Activated CD8-positive, alpha-beta memory T cell treated with anti-CD3 and anti-CD28 coated beads, Interleukin-2, amount 50 U/mL, for 24 hours (primary cell): Measurements from ENCODE around the gene RNASET2.
"Not testable (repeated sequence)": the region's sequence is repeated elsewhere in the genome, so short reads cannot be mapped to it uniquely, and the experiment has no call there.

Experiments used
- DNase-seq: peaks from one replicate; pipeline ENCODE4 v3.0.0-alpha.2; 2020; ENCODE audit errors: extremely low read depth

Gene RNASET2

DNA sequence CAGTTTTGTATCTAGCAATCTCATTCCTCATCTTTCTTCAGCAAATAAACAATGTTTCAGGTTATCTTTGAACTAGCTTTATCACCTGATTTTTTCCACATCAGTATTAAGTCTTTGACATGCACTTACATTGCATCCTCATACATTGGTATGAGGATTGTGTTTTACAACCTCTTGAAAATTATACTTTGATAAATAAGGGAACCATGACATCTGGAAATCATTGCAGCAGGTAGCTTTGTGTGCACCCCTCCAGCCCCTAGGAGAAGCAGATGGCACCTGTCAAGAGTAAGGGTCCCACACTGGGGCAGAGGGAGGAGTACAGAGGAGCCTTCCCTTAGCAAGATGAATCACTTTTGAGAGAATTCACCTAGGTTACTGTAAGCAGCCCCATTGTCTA lies 13.7 kb upstream of the RNASET2 start:
- DNase-seq = no peak

DNA sequence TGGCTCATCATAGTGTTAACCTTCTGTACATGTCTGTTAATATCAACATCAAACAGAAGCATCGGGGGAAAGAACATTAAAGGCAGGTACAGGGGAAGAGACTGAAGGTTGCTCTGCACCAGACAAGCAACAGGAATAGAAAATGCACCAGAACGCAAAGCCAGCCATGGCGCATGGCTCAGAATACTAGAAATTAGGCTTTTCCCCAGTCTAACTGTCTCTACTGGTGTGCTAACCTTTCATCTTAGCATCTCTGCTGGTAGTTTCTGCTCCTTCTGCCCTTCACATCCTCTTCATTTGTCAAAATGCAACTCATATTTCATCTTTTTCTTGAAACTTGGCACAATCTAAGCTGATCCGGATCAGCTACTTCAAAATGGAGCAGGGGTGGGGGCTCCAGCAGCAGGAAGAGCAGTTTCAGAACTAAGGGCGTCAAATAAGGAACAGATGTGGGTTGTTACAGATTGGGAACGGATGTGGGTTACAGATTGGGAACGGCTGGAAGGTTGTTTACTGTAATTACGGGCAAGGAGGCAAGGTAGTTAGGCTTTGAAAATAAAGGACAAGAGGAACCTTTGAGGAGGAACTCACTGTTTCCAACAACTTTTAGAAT lies 13.1 kb upstream of the RNASET2 start:
- no peak for DNase-seq

DNA sequence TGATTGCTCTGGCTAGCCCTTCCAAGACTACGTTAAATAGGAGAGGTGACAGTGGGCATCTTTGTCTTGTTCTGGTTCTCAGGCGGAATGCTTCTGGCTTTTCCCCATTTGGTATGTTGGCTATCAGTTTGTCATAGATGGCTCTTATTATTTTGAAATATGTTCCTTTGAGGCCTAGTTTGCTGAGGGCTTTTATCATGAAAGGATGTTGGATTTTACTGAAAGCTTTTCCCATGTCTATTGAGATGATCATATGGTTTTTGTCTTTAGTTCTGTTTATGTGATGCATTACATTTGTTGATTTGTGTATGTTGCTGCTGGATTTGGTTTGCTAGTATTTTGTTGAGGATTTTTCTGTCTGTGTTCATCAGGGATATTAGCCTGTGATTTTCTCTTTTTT lies 9.9 kb upstream of the RNASET2 start:
- no peak for DNase-seq

DNA sequence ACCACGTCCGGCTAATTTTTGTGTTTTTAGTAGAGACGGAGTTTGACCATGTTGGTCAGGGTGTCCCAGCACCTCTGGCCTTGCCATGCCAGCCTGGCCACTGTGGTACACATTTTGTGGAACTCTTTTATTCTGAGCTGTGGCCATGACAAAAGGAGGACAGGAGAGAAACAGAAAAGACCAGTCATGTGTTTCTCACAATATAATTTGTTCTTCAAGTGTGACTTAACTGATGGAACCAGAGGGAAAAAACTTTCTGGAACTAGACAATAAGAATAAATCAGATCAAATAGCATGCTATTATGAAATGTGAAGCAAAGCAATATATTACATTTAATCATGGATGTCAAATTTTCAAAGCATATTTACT lies 4.2 kb upstream of the RNASET2 start:
- no peak for DNase-seq

DNA sequence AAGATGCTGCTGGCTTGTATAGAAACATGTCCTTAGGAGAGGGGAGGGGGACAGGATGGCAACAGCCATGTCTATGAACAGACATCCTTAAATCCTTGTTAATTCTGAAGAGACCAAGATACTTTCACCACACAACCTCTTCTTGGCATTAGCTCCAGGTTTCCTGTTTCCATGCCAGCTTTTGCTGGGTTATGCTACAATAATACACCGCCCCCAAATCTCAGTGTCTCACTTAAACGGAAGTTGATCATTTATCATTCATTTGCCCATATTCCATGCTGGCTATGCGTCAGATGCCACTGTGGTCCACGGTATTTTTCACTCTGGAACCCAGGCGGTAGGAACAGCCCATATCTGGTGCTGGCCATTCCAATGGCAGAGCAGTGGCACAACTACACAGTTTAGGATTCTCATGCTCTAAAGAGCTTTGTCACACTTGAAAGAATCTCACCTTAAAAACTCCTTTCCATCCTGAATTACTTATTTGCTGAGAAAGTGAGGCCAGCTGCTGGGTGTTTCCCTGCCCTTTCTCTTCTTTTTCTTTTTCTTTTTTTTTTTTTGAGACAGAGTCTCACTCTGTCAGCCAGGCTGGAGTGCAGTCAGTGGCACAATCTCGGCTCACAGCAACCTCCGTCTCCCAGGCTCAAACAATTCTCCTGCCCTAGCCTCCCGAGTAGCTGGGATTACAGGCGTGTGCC lies 3.7 kb upstream of the RNASET2 start:
- no peak for DNase-seq

DNA sequence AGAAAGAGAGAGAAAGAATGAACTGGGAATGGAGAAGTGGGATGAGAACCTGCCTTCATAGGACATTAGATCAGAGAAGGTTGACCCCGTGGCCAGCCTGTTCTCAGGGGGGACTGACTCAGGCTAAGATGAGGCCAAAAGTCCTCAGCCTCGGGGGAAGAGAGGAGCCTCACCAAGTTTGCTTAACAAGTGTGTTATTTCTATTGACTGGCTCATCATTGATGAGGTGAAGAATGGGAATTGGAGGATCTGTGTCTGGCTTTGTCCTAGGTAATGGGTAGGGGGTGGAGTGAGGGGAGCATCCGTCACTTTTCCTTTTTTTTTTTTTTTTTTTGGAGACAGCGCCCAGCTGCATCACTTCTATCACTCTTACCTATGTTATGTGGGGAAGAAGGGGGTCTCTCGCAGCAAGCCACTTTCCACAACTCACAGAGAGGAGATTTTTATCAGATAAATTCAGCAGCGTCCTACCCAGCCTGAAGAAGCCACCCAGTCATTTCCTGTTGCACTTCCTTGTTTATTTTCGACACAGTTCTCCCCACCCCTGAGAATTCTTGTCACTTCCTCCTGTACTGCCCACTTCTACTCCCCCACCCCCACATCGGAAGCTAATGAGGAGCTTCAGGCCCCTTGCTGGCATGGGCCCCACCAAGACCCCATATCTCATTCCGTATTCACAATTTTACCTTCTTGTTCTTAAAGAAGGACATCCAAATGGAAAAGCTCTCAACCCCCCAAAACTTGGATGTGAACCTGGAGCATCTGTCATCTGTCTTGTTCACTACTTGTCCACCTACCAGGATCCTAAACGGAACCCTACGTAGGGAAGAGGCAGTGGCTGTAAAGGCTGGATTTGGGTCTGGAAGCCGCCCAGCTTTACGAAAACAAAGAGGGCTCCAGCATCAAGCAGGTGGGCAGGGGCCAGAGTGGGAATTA lies 2.8 kb upstream of the RNASET2 start:
- DNase-seq = no peak

DNA sequence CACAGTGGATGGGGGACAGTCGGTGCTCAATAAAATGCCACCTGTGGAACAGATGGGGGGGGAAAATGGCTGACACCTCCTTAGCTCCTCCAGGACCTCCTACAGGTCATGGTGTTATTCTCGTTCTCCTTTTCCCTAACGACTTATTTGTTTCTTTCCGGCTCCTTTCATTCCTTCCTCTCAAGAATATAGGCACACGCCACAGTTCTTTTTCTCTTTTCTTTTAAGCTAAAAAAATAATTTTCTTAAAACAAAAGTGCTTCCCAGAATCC lies 1.4 kb upstream of the RNASET2 start:
- no peak for DNase-seq

DNA sequence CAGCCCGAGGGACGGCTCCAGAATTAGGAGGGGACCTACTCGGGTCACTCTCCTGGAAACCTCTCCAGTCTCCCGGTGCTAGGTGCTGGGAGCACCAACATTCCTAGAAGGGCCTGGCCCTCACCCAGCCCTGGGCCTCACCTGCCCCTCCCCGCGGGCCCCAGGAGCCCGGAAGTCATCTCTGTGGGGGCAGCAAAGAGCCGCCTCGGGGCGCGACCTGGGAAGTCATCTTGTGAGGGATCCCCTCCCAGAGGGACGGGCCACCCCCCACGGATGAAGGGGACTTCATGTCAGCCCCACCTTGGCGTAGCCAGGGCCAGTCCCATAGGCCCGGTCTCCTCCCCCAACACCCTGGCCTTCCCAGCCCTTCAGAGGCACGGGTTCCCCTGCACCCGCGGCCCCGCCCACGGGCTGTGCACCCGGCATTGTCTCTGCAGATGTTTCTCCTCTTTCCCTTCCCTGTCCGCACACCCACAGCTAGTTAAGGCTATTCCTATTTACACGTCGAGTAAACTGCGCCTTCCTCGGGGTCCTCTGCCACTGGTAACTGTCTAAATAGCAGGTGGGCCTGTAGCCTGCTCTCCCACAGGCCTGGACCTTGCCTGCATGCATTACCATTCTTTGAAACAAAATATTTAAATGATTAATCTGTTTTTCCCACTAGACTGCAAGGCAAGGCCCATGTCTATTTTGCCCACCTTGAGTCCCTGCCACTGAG lies 896 bp upstream of the RNASET2 start:
- no peak for DNase-seq

DNA sequence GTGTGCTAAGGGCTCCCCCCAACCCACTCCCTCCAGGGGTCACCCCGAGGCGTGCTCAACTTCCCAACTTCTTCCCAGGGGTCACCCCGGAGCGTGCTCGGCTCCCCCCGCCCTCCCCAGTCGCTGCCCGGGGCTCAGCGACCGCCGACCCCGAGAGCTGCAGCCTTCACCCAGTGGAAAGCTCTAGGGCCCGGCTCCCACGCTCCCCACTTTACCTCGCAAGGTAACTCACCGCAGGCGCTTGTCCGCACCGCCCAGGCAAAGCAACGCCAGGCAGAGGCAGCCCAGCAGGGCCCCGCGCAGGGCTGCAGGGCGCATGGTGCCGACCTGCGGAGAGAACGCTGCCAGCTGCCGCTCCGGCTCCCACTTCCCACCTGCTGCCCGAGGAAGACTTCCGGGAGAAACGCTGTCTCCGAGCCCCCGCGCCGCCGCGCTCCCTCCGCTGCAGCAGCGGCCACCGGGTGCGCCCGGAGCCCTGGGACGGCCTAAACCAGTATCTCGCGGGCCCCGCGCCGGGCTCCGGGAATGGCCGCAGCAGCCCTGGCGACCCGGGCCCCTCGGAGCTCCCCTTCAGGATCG lies 396 bp downstream of the RNASET2 start:
- DNase-seq = no peak

DNA sequence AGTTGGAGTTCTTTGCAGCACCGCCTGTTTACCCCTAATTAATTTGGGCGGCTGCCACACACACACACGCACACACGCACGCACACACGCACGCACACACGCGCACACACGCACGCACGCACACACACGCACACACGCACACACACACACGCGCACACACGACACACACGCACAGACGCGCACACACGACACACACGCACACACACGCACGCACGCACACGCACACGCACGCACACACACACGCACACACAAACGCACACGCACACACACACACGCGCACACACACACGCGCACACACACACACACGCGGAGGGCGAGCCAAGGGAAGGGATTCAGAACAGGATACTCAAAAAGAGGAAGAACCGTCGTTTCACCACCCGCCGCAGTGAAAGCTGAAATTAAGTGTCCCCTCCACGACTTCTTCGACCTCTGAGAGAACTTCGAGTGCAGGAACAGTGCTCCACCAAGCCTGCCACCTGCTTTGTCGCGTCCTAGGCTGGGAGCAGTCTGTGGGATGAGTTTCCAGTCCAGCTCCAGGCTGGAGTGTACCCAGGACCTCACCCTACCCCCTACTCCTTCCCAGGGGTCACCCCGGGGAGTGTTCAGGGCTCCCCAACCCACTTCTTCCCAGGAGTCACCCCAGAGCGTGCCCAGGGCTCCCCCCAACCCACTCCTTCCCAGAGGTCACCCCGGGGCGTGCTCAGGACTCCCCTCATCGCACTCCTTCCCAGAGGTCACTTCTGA lies 1.1 kb downstream of the RNASET2 start:
- no peak for DNase-seq

DNA sequence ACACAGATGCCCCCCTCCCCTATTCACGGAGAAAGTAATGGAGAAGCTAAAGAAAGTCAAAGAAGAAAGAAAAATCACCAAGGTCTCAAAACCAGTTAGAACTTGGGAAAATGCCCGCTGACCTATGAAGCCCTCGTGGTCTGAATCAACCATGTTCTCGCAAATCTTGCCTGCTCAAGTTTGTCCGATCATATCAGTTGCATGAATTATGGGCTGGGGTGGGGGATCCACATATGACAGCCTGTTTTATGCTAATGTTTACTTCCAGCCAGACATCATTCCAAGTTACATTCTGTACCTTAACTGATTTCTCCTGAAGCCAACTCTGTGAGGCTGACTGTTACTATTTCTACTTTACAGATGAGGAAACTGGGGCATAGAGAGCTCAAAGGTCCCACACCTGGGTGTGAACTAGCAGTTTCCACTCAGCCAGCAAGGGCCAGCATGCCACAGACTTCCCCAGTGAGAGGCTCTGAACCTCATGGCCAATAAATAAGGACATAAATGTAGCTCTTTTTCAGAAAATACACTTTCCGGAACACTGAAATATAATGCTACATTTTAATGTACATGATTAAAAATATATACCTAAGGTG lies 2.1 kb downstream of the RNASET2 start:
- DNase-seq = no peak

DNA sequence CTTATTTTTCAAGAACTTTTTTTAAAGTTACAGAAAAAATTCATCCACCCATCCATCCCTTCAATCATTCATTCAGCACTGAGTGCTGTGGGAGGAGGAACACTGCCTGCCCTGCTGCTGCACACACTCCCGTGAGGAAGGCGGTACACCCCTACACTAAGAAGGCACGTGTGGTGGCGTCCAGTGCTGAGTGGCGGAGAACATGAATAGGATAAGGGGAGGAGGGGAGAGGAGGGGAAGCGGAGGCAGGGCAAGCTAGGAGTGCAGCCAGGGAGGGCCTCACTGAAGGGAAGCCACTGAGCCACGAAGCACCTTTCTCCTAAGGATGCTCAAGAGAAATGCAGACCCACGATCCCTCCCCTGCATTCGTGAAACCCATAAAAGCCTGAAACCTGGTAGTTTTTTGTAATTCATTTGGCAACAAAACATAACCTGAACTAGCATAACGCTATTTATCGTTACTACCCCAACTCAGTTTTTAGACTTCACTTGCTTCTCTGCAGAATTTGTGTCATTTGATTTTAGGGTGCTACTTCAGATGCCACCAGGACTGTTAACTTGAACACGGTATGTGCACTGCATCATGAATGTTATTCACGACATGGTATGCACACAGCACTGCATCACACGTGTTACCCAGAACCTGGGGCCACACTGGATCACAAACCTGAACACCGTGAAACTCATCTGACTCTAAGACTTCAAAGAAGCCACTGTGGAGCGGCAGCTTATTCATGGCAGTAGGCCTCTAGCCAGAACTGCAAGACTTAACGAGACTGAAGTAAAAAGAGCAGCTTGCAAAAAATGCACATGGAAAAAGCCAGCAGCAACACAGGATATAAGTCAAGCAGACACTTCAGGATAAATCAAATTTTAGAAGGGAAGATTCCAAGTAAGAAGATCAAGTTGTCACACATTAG lies 3.5 kb downstream of the RNASET2 start:
- DNase-seq = no peak

DNA sequence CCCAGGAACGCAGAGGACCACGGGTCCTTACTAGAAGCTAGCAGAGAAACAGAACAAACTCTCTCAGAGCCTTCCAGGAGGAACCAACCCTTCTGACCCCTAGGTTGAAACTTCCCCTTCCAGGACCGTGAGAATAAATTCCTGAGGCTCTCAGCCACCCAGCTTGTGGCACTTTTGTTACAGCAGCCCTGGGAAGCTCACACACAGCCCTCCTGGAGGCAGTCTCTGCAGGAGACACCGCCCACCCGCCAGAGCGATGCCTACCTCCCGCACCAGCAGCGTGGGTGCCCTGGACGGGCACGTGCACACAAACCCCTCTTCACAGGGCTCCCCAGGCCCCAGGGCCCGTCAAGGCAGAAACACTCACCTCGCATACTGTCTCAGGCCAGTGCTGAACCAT lies 4.2 kb downstream of the RNASET2 start:
- no peak for DNase-seq

DNA sequence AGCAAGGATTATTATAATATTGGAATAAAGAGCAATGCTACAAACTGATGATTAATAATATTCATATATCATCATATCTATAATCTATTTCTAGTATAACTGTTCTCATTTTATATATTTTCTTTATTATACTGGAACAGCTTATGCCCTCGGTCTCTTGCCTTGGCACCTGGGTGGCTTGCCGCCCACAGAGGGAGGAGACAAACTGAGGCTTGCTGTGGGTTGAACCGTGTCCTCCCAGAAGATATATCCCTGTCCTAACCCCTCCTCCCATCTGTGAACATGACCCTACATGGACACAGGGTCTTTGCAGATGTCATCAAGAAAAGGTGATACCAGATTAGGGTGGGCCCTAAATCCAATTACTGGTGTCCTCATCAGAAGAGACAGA lies 4.7 kb downstream of the RNASET2 start:
- DNase-seq = no peak

DNA sequence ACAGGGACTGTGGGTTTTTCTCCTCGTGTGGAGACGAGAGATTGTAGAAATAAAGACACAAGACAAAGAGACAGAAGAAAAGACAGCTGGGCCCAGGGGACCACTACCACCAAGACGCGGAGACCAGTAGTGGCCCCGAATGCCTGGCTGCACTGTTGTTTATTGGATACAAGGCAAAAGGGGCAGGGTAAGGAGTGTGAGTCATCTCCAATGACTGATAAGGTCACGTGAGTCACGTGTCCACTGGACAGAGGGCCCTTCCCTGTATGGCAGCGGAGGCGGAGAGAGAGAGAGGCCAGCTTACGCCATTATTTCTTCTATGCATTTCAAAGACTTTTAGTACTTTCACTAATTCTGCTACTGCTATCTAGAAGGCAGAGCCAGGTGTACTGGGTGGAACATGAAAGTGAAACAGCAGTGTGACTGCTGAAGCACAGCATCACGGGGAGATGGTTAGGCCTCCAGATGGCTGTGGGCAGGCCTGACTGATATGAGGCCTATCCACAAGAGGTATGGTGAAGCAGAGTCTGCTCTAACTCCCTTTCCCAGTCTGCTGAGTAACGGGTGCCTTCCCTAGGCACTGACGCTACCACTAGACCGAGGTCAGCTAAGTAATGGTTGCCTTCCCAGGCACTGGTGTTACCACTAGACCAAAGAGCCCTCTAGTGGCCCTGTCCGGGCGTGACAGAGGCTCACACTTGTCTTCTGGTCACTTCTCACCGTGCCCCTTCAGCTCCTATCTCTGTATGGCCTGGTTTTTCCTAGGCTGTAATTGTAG lies 5.3 kb downstream of the RNASET2 start:
- peak; percentile 61 for DNase-seq

DNA sequence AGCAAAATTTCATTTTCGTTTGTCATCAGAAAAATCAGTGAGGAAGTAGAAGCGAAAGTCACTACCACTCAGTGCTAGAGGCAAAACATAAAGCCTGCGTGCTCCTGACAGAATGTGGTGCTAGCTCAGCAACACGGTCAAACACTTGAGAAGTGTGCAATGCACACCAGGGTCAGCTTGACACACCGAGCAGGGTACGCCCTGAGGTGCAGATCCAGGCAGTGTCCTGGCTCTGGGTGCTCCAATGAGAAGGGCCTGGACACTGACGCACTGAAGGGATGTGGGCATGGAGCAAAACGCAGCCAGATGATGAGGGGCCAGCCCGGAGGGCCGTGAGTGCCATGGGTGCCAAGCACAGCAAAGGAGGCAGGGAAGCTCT lies 5.9 kb downstream of the RNASET2 start:
- no peak for DNase-seq

DNA sequence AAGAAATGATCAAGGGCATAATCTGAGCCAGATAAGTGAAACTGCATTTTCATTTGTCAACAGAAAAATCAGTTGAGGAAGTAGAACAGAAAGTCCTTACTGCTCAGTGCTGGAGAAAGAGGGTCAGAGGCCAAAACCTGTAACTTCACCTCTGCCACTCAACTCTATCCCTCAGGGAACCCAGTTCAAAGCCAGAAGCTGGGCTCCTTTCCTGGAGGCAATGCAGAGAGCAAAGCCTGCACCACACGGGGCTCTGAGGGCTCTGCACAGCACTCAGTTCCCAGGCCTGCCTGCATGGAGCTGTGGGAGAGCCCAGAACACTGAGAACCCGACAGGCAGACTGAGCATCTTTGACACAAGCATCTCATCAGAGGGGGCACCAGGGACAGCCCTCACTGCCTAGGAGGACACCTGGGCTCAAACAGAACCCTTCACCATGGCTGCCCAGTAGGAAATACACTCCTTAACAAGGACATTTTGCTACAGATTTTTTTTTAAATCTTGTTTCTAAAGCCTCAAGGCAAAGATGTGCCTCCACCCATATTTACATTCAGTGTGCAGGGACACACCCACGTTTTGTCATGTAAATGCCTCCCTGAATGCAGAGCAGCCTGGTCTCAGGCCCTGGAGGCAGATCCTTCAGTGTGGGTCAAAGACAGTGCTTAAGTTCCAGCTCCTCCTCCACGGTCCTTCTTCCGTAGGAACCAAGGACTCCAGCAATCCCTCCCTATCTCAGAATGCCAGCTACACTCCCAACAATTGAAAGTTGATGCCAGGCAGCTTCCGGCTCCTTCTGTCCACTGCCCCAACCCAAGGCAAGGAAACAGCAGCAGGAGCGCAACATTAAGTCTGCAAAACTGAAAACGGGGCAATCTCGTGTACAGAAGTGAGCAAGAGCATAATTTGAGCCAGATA lies 6.6 kb downstream of the RNASET2 start:
- DNase-seq = no peak

DNA sequence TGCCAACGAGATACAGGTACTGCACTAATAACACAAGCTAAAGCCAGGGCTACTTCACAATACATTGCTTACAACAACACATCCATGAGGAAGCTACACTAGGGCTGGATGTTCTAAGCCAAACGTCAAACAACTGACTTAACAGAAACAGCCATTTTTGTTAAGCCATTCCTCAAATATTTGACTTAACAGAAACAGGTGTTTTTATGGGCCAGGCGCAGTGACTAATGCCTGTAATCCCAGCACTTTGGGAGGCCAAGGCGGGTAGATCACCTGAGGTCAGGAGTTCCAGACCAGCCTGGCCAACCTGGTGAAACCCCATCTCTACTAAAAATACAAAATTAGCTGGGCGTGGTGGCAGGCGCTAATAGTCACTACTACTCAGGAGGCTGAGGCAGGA lies 7.6 kb downstream of the RNASET2 start:
- not testable (repeated sequence) for DNase-seq
